K562 (cell line): ENCODE measurements around the gene ACTR3C. TPM values are rescaled to one million over a fixed set of nuclear protein-coding genes. Genes with fewer than 3 reads are reported as not detected.

Experiments
- DACH1 ChIP-seq: fragments of 450-650 bp; IDR thresholded peaks from 2 replicates; pipeline ENCODE4 v1.6.1; 2018; ENCODE audit not compliant: partially characterized antibody
- ETV6 ChIP-seq, 3 experiments: fragments of 150-350 bp in 1 of 3; sonication (generic) in 1 of 3; formaldehyde crosslinking in 1 of 3; IDR thresholded peaks; 2 replicates each; pipeline versions ENCODE4 v1.6.1 to v1.8.0; 2014 to 2022; ENCODE audit warnings: borderline replicate concordance in 2 of 3, low read depth in 2 of 3, antibody characterized with exemption in 1 of 3, low read length in 1 of 3, mild to moderate bottlenecking in 1 of 3, missing genetic modification reagents in 1 of 3
- FOXM1 ChIP-seq, 2 experiments: fragments of 450-650 bp in 1 of 2; sonication (generic) in 1 of 2; formaldehyde crosslinking in 1 of 2; IDR thresholded peaks; 2 replicates each; pipeline versions ENCODE4 v1.6.1 to v1.9.0; 2017 to 2022; ENCODE audit warnings: low read depth in 2 of 2, mild to moderate bottlenecking in 2 of 2, missing genetic modification reagents in 1 of 2, moderate library complexity in 1 of 2
- FOXO4 ChIP-seq: fragments of 450-650 bp; formaldehyde crosslinking; IDR thresholded peaks from 2 replicates; pipeline ENCODE4 v1.4.0; 2020; ENCODE audit warnings: mild to moderate bottlenecking, moderate library complexity
- HDAC2 ChIP-seq: fragments of 450-650 bp; IDR thresholded peaks from 2 replicates; pipeline ENCODE4 v1.6.1; 2016; ENCODE audit warnings: mild to moderate bottlenecking
- KAT7 ChIP-seq: sonication (generic); formaldehyde crosslinking; IDR thresholded peaks from 2 replicates; pipeline ENCODE4 v1.8.0; 2022; ENCODE audit warnings: missing genetic modification reagents, mild to moderate bottlenecking, borderline replicate concordance
- KDM5B ChIP-seq: fragments of 200-600 bp; sonication (generic); IDR thresholded peaks from 2 replicates; pipeline ENCODE4 v1.6.1; 2012; ENCODE audit warnings: low read depth, mild to moderate bottlenecking, moderate library complexity, low read length, control low read depth, inconsistent platforms; ENCODE audit not compliant: insufficient replicate concordance
- L3MBTL2 ChIP-seq: fragments of 450-650 bp; IDR thresholded peaks from 2 replicates; pipeline ENCODE4 v1.6.1; 2016; ENCODE audit warnings: mild to moderate bottlenecking, moderate library complexity
- LARP7 ChIP-seq: fragments of 450-650 bp; IDR thresholded peaks from 2 replicates; pipeline ENCODE4 v1.6.1; 2016
- NONO ChIP-seq, 2 experiments: fragments of 200-400 bp in 1 of 2; fragments of 450-650 bp in 1 of 2; formaldehyde crosslinking in 1 of 2; IDR thresholded peaks; 2 replicates each; pipeline ENCODE4 v1.6.1; 2017; ENCODE audit warnings: low read depth in 2 of 2, mild to moderate bottlenecking in 2 of 2, moderate library complexity in 2 of 2, low read length in 1 of 2
- NR2C2 ChIP-seq, 2 experiments: fragments of 200-800 bp in 1 of 2; sonication (Bioruptor generic) in 1 of 2; sonication (generic) in 1 of 2; formaldehyde crosslinking in 1 of 2; IDR thresholded peaks; 2 replicates each; pipeline versions ENCODE4 v1.6.1 to v1.8.0; 2016 to 2022; ENCODE audit warnings: mild to moderate bottlenecking in 1 of 2, missing compliant biosample characterization in 1 of 2, missing genetic modification characterization in 1 of 2, missing genetic modification reagents in 1 of 2
- PHF8 ChIP-seq: fragments of 200-600 bp; sonication (generic); IDR thresholded peaks from 2 replicates; pipeline ENCODE4 v1.6.1; 2012; ENCODE audit warnings: mixed run types, mild to moderate bottlenecking, inconsistent platforms, low read length, moderate library complexity, borderline replicate concordance
- TBP ChIP-seq: optimal IDR thresholded peaks from 2 replicates; pipeline ENCODE3; 2011; ENCODE audit warnings: low read depth, low read length, improper control_type of control experiment
- TRIM24 ChIP-seq, 2 experiments: fragments of 450-650 bp; IDR thresholded peaks; 2 replicates each; pipeline ENCODE4 v1.6.1; 2016
- ZC3H4 ChIP-seq: sonication (generic); formaldehyde crosslinking; IDR thresholded peaks from 2 replicates; pipeline ENCODE4 v1.9.0; 2021; ENCODE audit warnings: missing genetic modification reagents, borderline replicate concordance
- ZNF133 ChIP-seq: fragments of 250-450 bp; sonication (Bioruptor Pico); IDR thresholded peaks from 2 replicates; pipeline ENCODE4 v1.4.0; 2020; ENCODE audit warnings: mild to moderate bottlenecking
- ZNF24 ChIP-seq: fragments of 450-650 bp; IDR thresholded peaks from 2 replicates; pipeline ENCODE4 v1.6.1; 2016
- ZNF766 ChIP-seq: fragments of 200-800 bp; sonication (Bioruptor generic); conservative IDR thresholded peaks from 2 replicates; pipeline ENCODE4 v1.6.1; 2016; ENCODE audit warnings: missing genetic modification characterization, missing compliant biosample characterization
- polyA plus RNA-seq, 8 experiments: library from polyadenylated mRNA; depleted of rRNA in 4 of 8; stranded (reverse) in 5 of 8; unstranded in 3 of 8; fragments of >200 nt; fragmentation: Nextera tagmentation in 2 of 8; fragmentation: Illumina TruSeq in 1 of 8; extraction: Ambion mirVana in 2 of 8; extraction: Trizol in 1 of 8; gene quantifications; 2 replicates each; pipeline versions ENCODE4 v1.2.1 to v1.2.3, GENCODE V29; 2011 to 2014; ENCODE audit warnings: inconsistent platforms in 1 of 8, missing spikeins in 1 of 8
- total RNA-seq, 7 experiments: library from RNA; depleted of rRNA in 6 of 7; stranded (reverse); fragments of >200 nt in 6 of 7; fragmentation: Illumina TruSeq in 2 of 7; extraction: Trizol in 2 of 7; gene quantifications; 2 replicates each; pipeline versions ENCODE4 v1.2.1 to v1.2.3, GENCODE V29; 2011 to 2021; ENCODE audit warnings: low replicate concordance in 1 of 7
- TF ChIP-seq, protein P1 (sequence below): sonication (generic); formaldehyde crosslinking; IDR thresholded peaks from 2 replicates; pipeline ENCODE4 v1.4.0; 2020; ENCODE audit warnings: mild to moderate bottlenecking, missing genetic modification reagents
- TF ChIP-seq, protein P2 (sequence below), 2 experiments: fragments of 450-650 bp; IDR thresholded peaks; 2 replicates each; pipeline ENCODE4 v1.6.1; 2016

The ACTR3C gene
- total and polyA plus RNA-seq, 9 of the 15 experiments (the other 6 are each of a cell fraction or from before 2014, with no cell fraction given): 9.0 to 35.4 (median 13.3) TPM

- TF ChIP-seq ZNF133 (CRISPR knock-in tag) (0 out of 2 replicates have a peak, but pooled peaks have one; percentile 37), TBP (peak; percentile 14), ZNF766 (CRISPR knock-in tag) (peak; percentile 78), NONO (IDR thresholded peaks at IDR 0.05; ENCODE audit: low read depth in 2 of 2, low read length in 1 of 2) (peak; percentile 50 to 81; a peak in 3 of 4 replicates), PHF8 (peak; percentile 75), HDAC2 (0 out of 2 replicates have a peak, but pooled peaks have one; percentile 16), ZNF24 (peak; percentile 42; the same call in 1 of the 2 replicates), FOXM1 (IDR thresholded peaks at IDR 0.05; ENCODE audit: low read depth) (no peak), FOXM1 (CRISPR knock-in tag; IDR thresholded peaks at IDR 0.05; ENCODE audit: low read depth) (0 out of 2 replicates have a peak, but pooled peaks have one; percentile 30), LARP7 (0 out of 2 replicates have a peak, but pooled peaks have one; percentile 29), ETV6 (IDR thresholded peaks at IDR 0.05; ENCODE audit: borderline replicate concordance in 1 of 2, low read depth in 2 of 2, low read length in 1 of 2) (0 out of 4 replicates have a peak, but pooled peaks of 1 of the 2 experiments have one; percentile 4), ETV6 (CRISPR knock-in tag; IDR thresholded peaks at IDR 0.05; ENCODE audit: borderline replicate concordance) (peak; percentile 88; the same call in 1 of the 2 replicates), KDM5B (peak; percentile 35), KAT7 (CRISPR knock-in tag) (peak; percentile 56; the same call in 1 of the 2 replicates), L3MBTL2 (no peak), TRIM24 (IDR thresholded peaks at IDR 0.05) (0 out of 4 replicates have a peak, but pooled peaks of 1 of the 2 experiments have one; percentile 6), NR2C2 (CRISPR knock-in tag; IDR thresholded peaks at IDR 0.05) (no peak), NR2C2 (tag; IDR thresholded peaks at IDR 0.05) (0 out of 2 replicates have a peak, but pooled peaks have one; percentile 28), ZC3H4 (CRISPR knock-in tag) (no peak), FOXO4 (CRISPR knock-in tag) (0 out of 2 replicates have a peak, but pooled peaks have one; percentile 73), DACH1 (no peak)
- TF ChIP-seq, protein P1, sequence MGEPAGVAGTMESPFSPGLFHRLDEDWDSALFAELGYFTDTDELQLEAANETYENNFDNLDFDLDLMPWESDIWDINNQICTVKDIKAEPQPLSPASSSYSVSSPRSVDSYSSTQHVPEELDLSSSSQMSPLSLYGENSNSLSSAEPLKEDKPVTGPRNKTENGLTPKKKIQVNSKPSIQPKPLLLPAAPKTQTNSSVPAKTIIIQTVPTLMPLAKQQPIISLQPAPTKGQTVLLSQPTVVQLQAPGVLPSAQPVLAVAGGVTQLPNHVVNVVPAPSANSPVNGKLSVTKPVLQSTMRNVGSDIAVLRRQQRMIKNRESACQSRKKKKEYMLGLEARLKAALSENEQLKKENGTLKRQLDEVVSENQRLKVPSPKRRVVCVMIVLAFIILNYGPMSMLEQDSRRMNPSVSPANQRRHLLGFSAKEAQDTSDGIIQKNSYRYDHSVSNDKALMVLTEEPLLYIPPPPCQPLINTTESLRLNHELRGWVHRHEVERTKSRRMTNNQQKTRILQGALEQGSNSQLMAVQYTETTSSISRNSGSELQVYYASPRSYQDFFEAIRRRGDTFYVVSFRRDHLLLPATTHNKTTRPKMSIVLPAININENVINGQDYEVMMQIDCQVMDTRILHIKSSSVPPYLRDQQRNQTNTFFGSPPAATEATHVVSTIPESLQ (CRISPR knock-in tag): 0 out of 2 replicates have a peak, but pooled peaks have one; percentile 10
- TF ChIP-seq, protein P2, sequence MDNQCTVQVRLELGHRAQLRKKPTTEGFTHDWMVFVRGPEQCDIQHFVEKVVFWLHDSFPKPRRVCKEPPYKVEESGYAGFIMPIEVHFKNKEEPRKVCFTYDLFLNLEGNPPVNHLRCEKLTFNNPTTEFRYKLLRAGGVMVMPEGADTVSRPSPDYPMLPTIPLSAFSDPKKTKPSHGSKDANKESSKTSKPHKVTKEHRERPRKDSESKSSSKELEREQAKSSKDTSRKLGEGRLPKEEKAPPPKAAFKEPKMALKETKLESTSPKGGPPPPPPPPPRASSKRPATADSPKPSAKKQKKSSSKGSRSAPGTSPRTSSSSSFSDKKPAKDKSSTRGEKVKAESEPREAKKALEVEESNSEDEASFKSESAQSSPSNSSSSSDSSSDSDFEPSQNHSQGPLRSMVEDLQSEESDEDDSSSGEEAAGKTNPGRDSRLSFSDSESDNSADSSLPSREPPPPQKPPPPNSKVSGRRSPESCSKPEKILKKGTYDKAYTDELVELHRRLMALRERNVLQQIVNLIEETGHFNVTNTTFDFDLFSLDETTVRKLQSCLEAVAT (IDR thresholded peaks at IDR 0.05): 0 out of 4 replicates have a peak, but pooled peaks have one; percentile 7 to 26
Observed at GRCh38 chr7:150368884-150369747, 45.8 kb upstream of the ACTR3C start (continued).
